GM12892 (cell line): ENCODE data around the gene TSPAN9.

ENCODE experiments used
- DNase-seq: peaks from one replicate; pipeline ENCODE4 v3.0.0; 2011; ENCODE audit not compliant: insufficient read length
- FAIRE-seq: peaks from 2 replicates; lab custom pipeline; 2011; peaks lifted over from hg19 to GRCh38; lab: Jason Lieb, UNC
- POLR2A ChIP-seq: IDR thresholded peaks from 2 replicates; pipeline ENCODE4 v1.6.1; 2011; ENCODE audit warnings: low read depth, low read length, control low read depth
- POLR2AphosphoS5 ChIP-seq: IDR thresholded peaks from 2 replicates; pipeline ENCODE4 v1.6.1; 2011; ENCODE audit warnings: low read depth, low read length, control low read depth
- TAF1 ChIP-seq: IDR thresholded peaks from 2 replicates; pipeline ENCODE4 v1.6.1; 2011; ENCODE audit warnings: low read depth, mild to moderate bottlenecking, control low read depth, low read length, borderline replicate concordance

Gene TSPAN9

DNA sequence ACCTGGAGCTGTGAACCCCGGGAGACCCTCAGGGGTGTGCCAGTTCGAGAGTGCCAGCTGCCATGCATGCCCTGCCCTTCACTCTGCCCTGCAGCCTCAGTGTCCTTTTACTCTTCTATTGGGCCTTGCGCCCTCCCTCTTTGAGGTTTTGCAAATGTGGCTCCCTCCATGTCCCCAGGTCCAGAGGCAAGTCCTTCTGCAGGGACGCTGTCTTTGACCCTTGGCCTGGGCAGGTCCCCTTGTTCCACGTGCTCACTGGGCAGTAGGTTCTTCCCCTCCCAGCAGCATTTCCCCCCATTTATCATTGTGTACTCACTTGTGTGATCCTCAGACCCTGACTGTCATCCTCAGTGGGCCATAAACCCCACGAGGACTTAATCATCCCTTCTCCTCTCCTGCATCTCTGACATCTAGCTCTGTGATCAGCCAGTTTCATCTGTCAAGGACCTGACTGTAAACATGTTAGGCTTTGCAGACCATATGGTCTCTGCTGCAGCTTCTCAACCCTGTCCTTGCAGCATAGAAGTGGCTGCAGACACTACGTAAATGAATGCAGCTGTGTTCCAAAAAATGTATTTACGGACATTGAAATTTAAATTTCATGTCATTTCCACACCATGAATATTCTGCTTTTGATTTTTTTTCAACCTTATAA lies 36.6 kb downstream of the TSPAN9 start:
- no peak for DNase-seq
- TF ChIP-seq POLR2A (no peak), POLR2AphosphoS5 (no peak), TAF1 (no peak)
- no peak for FAIRE-seq

DNA sequence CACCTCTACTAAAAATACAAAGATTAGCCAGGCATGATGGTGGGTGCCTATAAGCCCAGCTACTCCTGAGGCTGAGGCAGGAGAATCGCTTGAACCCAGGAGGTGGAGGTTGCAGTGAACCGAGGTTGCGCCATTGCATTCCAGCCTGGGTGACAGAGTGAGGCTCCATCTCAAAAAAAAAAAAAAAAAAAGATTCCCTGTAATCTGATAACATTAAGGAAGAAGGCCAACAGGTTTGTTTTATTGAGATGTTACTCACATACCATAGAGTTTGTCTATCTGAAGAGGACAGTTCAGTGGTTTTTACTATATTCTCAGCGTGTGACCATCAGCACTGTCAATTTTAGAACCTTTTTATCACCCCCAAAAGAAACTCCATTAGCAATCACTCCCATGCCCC lies 37.5 kb downstream of the TSPAN9 start:
- DNase-seq (no peak), FAIRE-seq (no peak)
- no peak for TF ChIP-seq POLR2A
- TF ChIP-seq POLR2AphosphoS5, result no peak
- TF ChIP-seq TAF1, result no peak

DNA sequence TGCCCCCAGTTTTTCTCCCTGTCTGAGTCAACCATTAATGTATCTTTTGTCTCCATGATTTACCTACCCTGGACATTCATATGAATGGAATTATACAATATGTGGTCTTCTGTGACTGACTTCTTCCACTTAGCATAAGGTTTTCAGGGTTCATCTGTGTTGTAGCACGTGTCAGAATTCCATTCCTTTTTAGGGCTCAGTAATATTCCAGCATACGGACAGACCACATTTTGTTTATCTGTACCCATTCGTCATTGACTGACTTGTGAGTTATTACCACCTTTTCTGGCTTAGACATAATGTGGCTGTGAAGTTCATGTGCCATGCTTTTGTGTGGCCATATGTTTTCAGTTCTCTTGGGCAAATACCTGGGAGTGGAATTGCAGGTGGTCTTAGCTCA lies 37.9 kb downstream of the TSPAN9 start:
- FAIRE-seq, result no peak
- TF ChIP-seq POLR2A (no peak), POLR2AphosphoS5 (no peak), TAF1 (no peak)
- no peak for DNase-seq

DNA sequence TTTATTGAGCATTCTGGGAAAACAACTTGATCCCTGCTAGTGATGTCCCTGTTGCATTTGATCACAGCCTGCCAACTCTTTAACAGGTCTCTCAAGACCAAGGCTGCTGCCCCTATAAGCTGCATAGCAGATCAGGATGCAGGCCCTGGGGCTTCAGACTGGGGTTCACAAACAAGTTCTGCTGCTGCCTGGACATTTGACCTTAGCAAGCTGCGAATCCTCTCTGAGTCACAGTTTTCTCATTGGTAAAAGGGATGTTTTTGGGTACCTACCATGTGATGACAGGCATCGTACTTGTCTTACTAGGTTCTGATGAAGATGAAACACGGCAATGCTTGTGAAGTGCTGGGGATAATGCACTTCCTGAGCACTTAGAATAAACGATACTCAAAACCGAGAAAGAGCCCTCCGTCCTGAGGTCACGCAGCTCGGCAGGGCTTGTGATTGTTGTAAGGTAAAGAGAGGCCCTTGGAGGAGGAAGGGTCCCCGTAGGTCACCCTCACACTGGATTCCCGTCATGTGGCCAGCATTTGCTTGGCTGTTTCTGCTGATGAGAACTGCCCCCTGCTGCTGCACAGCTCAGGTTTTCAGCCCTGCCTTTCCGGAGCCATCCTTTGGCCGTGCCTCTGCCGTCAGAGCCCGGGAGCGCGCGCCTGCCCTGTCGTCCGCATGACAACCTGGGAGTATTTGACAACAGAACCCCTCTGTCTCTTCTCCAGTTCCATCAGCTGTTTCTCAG lies 39.1 kb downstream of the TSPAN9 start:
- FAIRE-seq (no peak), DNase-seq (no peak)
- TF ChIP-seq TAF1 (no peak), POLR2AphosphoS5 (no peak)

DNA sequence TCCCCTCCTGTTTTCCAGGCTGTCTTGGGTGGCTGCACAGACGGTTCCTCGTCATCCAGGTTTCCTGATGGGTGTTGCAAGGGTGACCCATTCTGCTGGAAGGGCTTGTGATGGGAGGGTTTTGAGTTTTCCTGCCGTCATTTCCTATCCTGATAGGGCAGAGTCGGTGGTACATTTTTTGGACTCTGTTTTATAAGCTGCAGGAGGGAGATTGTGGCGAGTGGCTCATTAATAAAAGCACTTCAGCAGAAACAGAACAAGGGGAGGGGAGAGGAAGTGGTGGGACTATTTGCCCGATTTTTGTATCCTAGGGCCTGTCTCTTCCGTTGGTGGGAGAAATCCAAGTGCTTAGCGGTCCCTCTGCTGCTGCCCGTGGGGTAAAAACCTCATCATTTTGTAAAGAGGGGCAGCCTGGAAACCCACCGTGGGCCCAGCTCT lies 40.0 kb downstream of the TSPAN9 start:
- no peak for TF ChIP-seq POLR2A
- no peak for TF ChIP-seq TAF1
- no peak for TF ChIP-seq POLR2AphosphoS5
- DNase-seq, result no peak
- FAIRE-seq, result no peak

DNA sequence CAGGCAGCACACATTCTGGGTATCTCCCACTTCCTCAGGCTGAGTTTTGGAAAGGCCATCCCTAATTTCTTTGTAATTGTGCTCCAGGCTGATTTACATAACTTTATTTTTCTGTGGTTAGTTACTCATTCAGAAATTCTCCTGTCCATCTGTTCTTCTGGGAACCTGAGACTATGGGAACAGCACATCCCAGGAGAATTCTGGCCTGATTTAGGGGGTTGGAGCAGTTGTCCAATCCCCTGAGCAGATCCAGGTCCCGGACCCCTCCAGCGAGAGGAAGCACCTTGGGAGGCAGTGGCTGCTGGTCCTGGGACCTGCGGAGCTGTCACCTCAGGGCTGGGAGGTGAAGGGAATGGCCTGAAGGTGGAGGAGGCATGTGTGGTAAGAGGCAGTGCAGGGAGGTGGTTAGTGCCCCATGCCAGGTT lies 40.4 kb downstream of the TSPAN9 start:
- DNase-seq (no peak), FAIRE-seq (no peak)
- no peak for TF ChIP-seq TAF1
- no peak for TF ChIP-seq POLR2AphosphoS5
- no peak for TF ChIP-seq POLR2A

DNA sequence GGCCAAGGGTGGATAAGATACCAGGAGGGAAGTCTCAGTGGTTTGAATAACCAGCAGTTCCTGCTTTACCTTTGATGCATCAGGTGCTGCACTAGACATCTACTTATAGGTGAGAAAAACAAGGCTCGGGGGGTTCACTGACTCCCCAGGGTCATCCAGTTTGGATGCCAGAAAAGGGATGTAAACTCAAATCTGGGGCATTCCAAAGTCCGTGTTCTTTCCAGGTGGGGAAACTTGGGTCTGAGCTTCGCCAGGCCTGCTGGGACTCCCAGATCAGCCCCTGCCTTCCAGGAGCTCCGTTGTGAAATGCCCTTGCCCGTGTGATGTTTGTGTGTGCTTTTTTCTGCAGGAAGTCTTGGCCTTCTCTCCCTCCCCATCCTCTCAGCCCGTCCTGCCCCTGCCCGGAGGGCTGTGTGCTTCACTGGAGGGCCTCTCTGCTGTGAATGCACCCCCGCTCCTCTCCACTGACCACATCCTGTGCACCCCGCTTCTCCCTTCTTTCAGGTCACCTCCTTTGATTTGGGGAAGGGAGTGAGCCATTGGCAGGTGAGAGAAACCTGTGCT lies 42.1 kb downstream of the TSPAN9 start:
- no peak for DNase-seq
- no peak for FAIRE-seq

DNA sequence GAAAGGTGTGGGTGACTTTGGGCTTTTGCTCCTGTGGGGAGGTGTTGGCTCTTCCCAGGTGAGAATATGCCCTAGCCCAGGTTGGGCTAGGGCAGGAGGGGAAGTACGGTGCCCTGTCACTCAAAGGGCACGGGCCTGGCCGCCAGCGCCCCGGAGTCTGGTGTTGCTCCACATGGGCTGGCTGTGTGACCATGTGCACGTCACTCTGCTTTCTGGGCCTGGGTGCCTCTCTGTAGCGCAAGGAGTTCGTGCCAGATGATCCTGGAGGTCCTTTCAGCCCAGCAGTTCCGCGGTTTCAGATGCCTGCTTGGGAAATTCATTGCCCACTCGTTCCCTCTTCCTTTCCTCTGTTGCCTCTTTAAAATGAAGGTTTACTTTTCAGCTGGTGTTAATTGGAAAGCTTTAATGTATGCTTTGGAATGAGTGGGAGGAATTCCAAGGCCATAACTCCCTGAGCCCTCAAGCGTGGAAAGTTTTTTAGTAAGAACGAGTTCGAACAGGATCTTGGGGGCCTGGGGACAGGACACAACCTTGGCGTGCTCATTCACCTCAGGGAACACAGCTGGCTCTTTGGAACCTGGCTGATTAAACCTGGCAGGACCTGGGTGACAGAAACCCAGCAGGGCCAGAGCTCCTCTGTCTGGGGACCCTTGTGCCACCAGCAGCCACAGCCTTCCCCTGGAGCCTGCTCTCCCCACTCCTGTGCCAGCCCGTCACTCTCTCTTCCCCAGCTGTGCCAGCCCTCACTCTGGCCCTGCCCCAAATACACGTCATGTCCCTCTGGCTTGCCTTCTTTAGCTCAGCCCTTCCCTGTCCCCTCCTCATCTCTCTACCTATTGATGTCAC lies 42.8 kb downstream of the TSPAN9 start:
- no peak for FAIRE-seq
- TF ChIP-seq TAF1 (no peak), POLR2AphosphoS5 (no peak), POLR2A (no peak)
- no peak for DNase-seq

More for the DNA sequence above, 42.1 kb downstream of the TSPAN9 start:
- TF ChIP-seq POLR2AphosphoS5 (no peak), POLR2A (no peak), TAF1 (no peak)

DNA sequence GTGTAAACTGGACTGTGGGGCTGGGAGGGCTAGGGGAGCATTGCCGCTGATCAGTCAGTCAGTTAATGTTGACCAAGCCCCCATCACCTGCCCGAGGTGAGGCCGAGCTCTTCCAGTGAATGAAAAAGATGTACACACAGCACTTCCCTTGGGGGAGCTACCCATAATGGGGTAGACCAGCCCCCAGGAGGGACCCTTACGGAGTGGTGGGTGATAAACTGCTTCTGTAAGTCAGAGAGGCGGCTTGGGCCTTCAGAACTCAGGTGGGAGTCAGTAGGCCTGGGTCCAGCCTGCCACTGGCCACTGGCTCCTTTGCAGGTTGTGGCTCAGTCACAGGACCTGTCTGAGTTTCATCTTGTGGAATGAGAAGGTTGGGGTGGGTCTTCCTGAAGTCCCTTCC lies 43.5 kb downstream of the TSPAN9 start:
- TF ChIP-seq POLR2AphosphoS5 (no peak), TAF1 (no peak), POLR2A (no peak)
- FAIRE-seq (no peak), DNase-seq (no peak)

DNA sequence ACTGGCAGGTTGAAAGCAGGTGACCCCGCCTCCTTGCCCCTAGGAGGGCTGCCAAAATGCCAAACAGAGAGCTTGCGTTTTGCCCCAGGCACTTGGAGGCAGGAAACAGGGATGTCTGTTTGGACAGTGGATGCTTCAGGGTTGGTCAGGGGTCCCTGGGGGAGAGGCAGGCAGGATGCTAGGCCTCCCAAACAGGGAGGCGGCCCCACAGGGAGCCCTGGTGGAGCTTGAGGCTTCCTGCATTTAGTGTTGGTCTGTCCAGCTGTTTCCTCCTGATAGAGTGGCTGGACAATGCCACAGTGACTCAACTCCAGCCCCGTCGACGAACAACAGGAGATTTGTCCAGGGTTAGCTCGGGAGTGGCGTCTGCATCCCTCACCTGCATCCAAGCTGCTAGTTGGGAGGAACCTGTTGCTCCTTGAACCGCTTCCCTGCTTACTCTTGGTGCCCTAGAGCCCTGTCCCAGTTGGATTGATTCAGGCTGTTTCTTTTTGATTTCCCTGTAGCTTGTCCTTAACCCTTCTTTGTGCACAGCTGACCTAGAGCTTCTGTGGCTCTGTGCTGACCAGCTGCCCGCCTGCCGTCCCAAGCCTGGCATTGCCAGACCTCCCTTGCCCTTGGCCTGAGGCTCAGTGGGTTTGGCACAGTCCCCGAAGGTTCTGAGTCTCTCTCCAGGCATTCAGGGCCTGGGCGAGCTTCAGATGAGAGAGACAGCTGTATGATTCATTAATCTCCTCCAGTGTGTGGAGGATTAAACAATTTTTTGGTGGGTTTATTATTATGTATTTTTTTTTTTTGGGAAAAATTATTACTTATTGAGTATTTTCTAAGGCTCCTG lies 45.9 kb downstream of the TSPAN9 start:
- TF ChIP-seq POLR2AphosphoS5 (no peak), POLR2A (no peak), TAF1 (no peak)
- no peak for FAIRE-seq
- DNase-seq, result no peak

DNA sequence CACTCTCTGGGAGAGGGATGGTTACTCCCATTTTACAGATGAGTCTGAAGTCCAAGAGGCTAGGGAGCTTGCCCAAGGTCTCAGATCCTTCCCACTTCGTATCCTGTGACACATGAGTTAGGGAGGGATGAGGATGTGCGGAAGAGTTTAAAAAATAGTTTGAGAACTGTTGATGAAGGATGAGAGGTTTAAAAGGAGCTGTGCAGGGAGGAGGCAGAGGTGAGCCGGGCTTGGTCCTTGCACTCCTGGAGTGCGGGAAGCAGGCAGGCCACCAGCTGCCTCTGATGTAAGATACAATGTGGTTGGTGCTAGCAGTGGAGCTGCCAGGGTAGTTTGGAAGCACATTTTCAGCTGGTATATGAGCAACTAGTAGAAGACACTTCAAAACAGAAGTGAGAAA lies 46.5 kb downstream of the TSPAN9 start:
- TF ChIP-seq POLR2AphosphoS5 (no peak), TAF1 (no peak), POLR2A (no peak)
- no peak for DNase-seq
- no peak for FAIRE-seq
